Measurements from ENCODE around the gene GARRE1.

- TF ChIP-seq POLR2AphosphoS5 (IDR thresholded peaks at IDR 0.05) (no peak), TAF1 (IDR thresholded peaks at IDR 0.05; ENCODE audit: low read depth) (no peak), CTCF (IDR thresholded peaks at IDR 0.05; ENCODE audit: poor library complexity, severe bottlenecking) (no peak)
Observed at GRCh38 chr19:34300380-34300779, 46.0 kb downstream of the GARRE1 start.
